Activated naive CD4-positive, alpha-beta T cell treated with anti-CD3 and anti-CD28 coated beads for 36 hours (primary cell): ENCODE measurements around the gene VSX1. TPM values are rescaled to one million over a fixed set of nuclear protein-coding genes. Genes with fewer than 3 reads are reported as not detected.

ENCODE experiments used
- CTCF ChIA-PET: fragments of 350-600 bp; sonication (Branson Sonifier 250); formaldehyde crosslinking; loops from one replicate; lab custom pipeline; 2021; ENCODE audit warnings: antibody characterized with exemption; lab: Charles Lee
- DNase-seq: peaks from one replicate; pipeline ENCODE4 v3.0.0-alpha.2; 2020
- H3K27ac Mint-ChIP-seq: one replicate; pipeline ENCODE4 v1.8.0; 2021; ENCODE audit warnings: mild to moderate bottlenecking, mixed read lengths
- H3K27me3 Mint-ChIP-seq: one replicate; pipeline ENCODE4 v1.8.0; 2021; ENCODE audit warnings: low read depth, mixed read lengths
- H3K36me3 Mint-ChIP-seq: one replicate; pipeline ENCODE4 v1.8.0; 2021; ENCODE audit warnings: low read depth, mixed read lengths
- H3K4me1 Mint-ChIP-seq: one replicate; pipeline ENCODE4 v1.8.0; 2021; ENCODE audit warnings: low read depth, mixed read lengths
- H3K4me3 Mint-ChIP-seq: one replicate; pipeline ENCODE4 v1.8.0; 2021; ENCODE audit warnings: mild to moderate bottlenecking, moderate library complexity, mixed read lengths
- H3K9me3 Mint-ChIP-seq: one replicate; pipeline ENCODE4 v1.8.0; 2021; ENCODE audit warnings: mixed read lengths
- intact Hi-C: fragments of 100-400 bp; cut with micrococcal nuclease; formaldehyde crosslinking; loops from one replicate; pipeline ENCODE4 v1.15.1; 2023
- total RNA-seq, 2 experiments: library from RNA; stranded (reverse); gene quantifications; one replicate each; pipeline ENCODE4 v1.2.3, GENCODE V29; 2021

Gene VSX1
- total RNA-seq: not detected

- peaks cover 74% of the 10 kb centered on the region for H3K27me3 Mint-ChIP-seq
- no peaks in the 10 kb centered on the region for H3K9me3 Mint-ChIP-seq
- peaks cover 33% of the 10 kb centered on the region for H3K4me1 Mint-ChIP-seq
- H3K36me3 Mint-ChIP-seq: peaks cover 2% of the 10 kb centered on the region
- no peak within 1 kb of the TSS for H3K27ac Mint-ChIP-seq
- intact Hi-C loops: loop anchor here (1.0 kb wide), 1 partner anchor 97 kb away; no protein-coding TSS in a partner anchor
- H3K4me3 Mint-ChIP-seq: no peak within 1 kb of the TSS
- DNase-seq: no peak
- CTCF ChIA-PET: no interaction called here
These were observed at the start of gene VSX1 for GRCh38 chr20:25081730-25082497. Gene VSX1, minus strand, starts transcription at chr20:25082141. Its CDS starts 45 bp downstream, at chr20:25082096.

- intact Hi-C loops: loop anchor here (5.0 kb wide), 1 partner anchor 32 kb away; no protein-coding TSS in a partner anchor
- CTCF ChIA-PET: interaction anchor here (1.3 kb wide), 1 partner anchor 19 kb away, joined by 4 read pairs; no protein-coding TSS in a partner anchor
- Mint-ChIP-seq H3K27me3 (peaks cover 2% of the 10 kb centered on the region), H3K4me3 (no peak overlapping the region), H3K36me3 (no peaks in the 10 kb centered on the region), H3K4me1 (no peaks in the 10 kb centered on the region), H3K9me3 (peaks cover 6% of the 10 kb centered on the region), H3K27ac (no peak overlapping the region)
- no peak for DNase-seq
These were observed 48.0 kb upstream of the VSX1 start for GRCh38 chr20:25129908-25130307.

- Mint-ChIP-seq H3K27ac (no peak overlapping the region), H3K36me3 (no peaks in the 10 kb centered on the region)
These were observed 47.5 kb upstream of the VSX1 start for GRCh38 chr20:25129428-25129827.

GRCh38 chr20:25128649-25129048 is 46.7 kb upstream of the VSX1 start:
- CTCF ChIA-PET: interaction anchor here (0.9 kb wide), 1 partner anchor 50 kb away, joined by 3 read pairs; no protein-coding TSS in a partner anchor
- Mint-ChIP-seq H3K27ac (no peak overlapping the region), H3K4me3 (no peak overlapping the region), H3K9me3 (peaks cover 6% of the 10 kb centered on the region), H3K36me3 (no peaks in the 10 kb centered on the region), H3K4me1 (no peaks in the 10 kb centered on the region), H3K27me3 (peaks cover 2% of the 10 kb centered on the region)
- intact Hi-C loops: loop anchor here (5.0 kb wide), 1 partner anchor 34 kb away; no protein-coding TSS in a partner anchor
- DNase-seq: no peak

More at GRCh38 chr20:25129428-25129827, 47.5 kb upstream of the VSX1 start:
- CTCF ChIA-PET: interaction anchor here (0.9 to 1.3 kb wide), 2 partner anchors 19 to 49 kb away, joined by 3 to 4 read pairs; no protein-coding TSS in a partner anchor
- Mint-ChIP-seq H3K4me3 (no peak overlapping the region), H3K27me3 (peaks cover 2% of the 10 kb centered on the region), H3K4me1 (no peaks in the 10 kb centered on the region), H3K9me3 (peaks cover 6% of the 10 kb centered on the region)
- no peak for DNase-seq
- intact Hi-C loops: loop anchor here (5.0 kb wide), 1 partner anchor 33 kb away; no protein-coding TSS in a partner anchor

GRCh38 chr20:25127761-25128537 is 46.0 kb upstream of the VSX1 start:
- H3K27ac Mint-ChIP-seq: no peak overlapping the region
- no peak for DNase-seq
- peaks cover 6% of the 10 kb centered on the region for H3K9me3 Mint-ChIP-seq
- intact Hi-C loops: loop anchor here (5.0 kb wide), 1 partner anchor 34 kb away; no protein-coding TSS in a partner anchor
- no peaks in the 10 kb centered on the region for H3K4me1 Mint-ChIP-seq
- H3K4me3 Mint-ChIP-seq: no peak overlapping the region
- no peaks in the 10 kb centered on the region for H3K27me3 Mint-ChIP-seq
- H3K36me3 Mint-ChIP-seq: no peaks in the 10 kb centered on the region
- CTCF ChIA-PET: interaction anchor here (0.6 kb wide), 1 partner anchor 134 kb away, joined by 3 read pairs; no protein-coding TSS in a partner anchor

- DNase-seq: no peak
- H3K27ac Mint-ChIP-seq: no peak overlapping the region
- intact Hi-C loops: loop anchor here (5.0 kb wide), 1 partner anchor 36 kb away; no protein-coding TSS in a partner anchor
These were observed 44.5 kb upstream of the VSX1 start for GRCh38 chr20:25126204-25127029.

GRCh38 chr20:25125636-25126035 is 43.7 kb upstream of the VSX1 start:
- CTCF ChIA-PET: no interaction called here
- DNase-seq: no peak
- H3K27ac Mint-ChIP-seq: no peak overlapping the region
- no peaks in the 10 kb centered on the region for H3K36me3 Mint-ChIP-seq
- no peak overlapping the region for H3K4me3 Mint-ChIP-seq
- H3K9me3 Mint-ChIP-seq: peaks cover 6% of the 10 kb centered on the region
- no peaks in the 10 kb centered on the region for H3K4me1 Mint-ChIP-seq
- intact Hi-C loops: loop anchor here (5.0 kb wide), 1 partner anchor 37 kb away; no protein-coding TSS in a partner anchor
- no peaks in the 10 kb centered on the region for H3K27me3 Mint-ChIP-seq

More at GRCh38 chr20:25126204-25127029, 44.5 kb upstream of the VSX1 start:
- Mint-ChIP-seq H3K27me3 (no peaks in the 10 kb centered on the region), H3K4me3 (no peak overlapping the region), H3K36me3 (no peaks in the 10 kb centered on the region), H3K4me1 (no peaks in the 10 kb centered on the region), H3K9me3 (peaks cover 6% of the 10 kb centered on the region)
- CTCF ChIA-PET: interaction anchor here (0.7 kb wide), 1 partner anchor 704 kb away, joined by 3 read pairs; no protein-coding TSS in a partner anchor

GRCh38 chr20:25120920-25121319 is 39.0 kb upstream of the VSX1 start:
- Mint-ChIP-seq H3K27me3 (peaks cover 2% of the 10 kb centered on the region), H3K27ac (no peak overlapping the region), H3K9me3 (no peaks in the 10 kb centered on the region), H3K4me1 (no peaks in the 10 kb centered on the region), H3K36me3 (no peaks in the 10 kb centered on the region), H3K4me3 (no peak overlapping the region)
- CTCF ChIA-PET: interaction anchor here (0.9 kb wide), 1 partner anchor 20 kb away, joined by 3 read pairs; no protein-coding TSS in a partner anchor
- intact Hi-C loops: no loop called here
- no peak for DNase-seq

GRCh38 chr20:25120457-25120856 is 38.5 kb upstream of the VSX1 start:
- Mint-ChIP-seq H3K36me3 (no peaks in the 10 kb centered on the region), H3K27me3 (peaks cover 2% of the 10 kb centered on the region), H3K9me3 (no peaks in the 10 kb centered on the region), H3K27ac (no peak overlapping the region), H3K4me1 (no peaks in the 10 kb centered on the region), H3K4me3 (no peak overlapping the region)
- CTCF ChIA-PET: interaction anchor here (0.6 kb wide), 1 partner anchor 169 kb away, joined by 3 read pairs; no protein-coding TSS in a partner anchor
- DNase-seq: no peak
- intact Hi-C loops: no loop called here

- CTCF ChIA-PET: no interaction called here
- no peaks in the 10 kb centered on the region for H3K36me3 Mint-ChIP-seq
- H3K9me3 Mint-ChIP-seq: no peaks in the 10 kb centered on the region
- peaks cover 2% of the 10 kb centered on the region for H3K27me3 Mint-ChIP-seq
- H3K4me1 Mint-ChIP-seq: no peaks in the 10 kb centered on the region
- H3K27ac Mint-ChIP-seq: no peak overlapping the region
- intact Hi-C loops: no loop called here
- H3K4me3 Mint-ChIP-seq: no peak overlapping the region
- no peak for DNase-seq
These were observed 36.6 kb upstream of the VSX1 start for GRCh38 chr20:25118529-25118928.

GRCh38 chr20:25117990-25118389 is 36.0 kb upstream of the VSX1 start:
- H3K27me3 Mint-ChIP-seq: peaks cover 2% of the 10 kb centered on the region
- intact Hi-C loops: no loop called here
- H3K36me3 Mint-ChIP-seq: no peaks in the 10 kb centered on the region
- CTCF ChIA-PET: no interaction called here
- no peak overlapping the region for H3K4me3 Mint-ChIP-seq
- H3K27ac Mint-ChIP-seq: no peak overlapping the region
- no peak for DNase-seq
- no peaks in the 10 kb centered on the region for H3K4me1 Mint-ChIP-seq
- no peaks in the 10 kb centered on the region for H3K9me3 Mint-ChIP-seq
